Amniotic epithelial cell (primary cell): ENCODE measurements around the gene KCNH2.
"Not testable (repeated sequence)": the region's sequence is repeated elsewhere in the genome, so short reads cannot be mapped to it uniquely, and the experiment has no call there.

Experiments
- DNase-seq: peaks from one replicate; pipeline ENCODE4 v3.0.0-alpha.2; 2010; ENCODE audit warnings: low read depth

Gene KCNH2

DNA sequence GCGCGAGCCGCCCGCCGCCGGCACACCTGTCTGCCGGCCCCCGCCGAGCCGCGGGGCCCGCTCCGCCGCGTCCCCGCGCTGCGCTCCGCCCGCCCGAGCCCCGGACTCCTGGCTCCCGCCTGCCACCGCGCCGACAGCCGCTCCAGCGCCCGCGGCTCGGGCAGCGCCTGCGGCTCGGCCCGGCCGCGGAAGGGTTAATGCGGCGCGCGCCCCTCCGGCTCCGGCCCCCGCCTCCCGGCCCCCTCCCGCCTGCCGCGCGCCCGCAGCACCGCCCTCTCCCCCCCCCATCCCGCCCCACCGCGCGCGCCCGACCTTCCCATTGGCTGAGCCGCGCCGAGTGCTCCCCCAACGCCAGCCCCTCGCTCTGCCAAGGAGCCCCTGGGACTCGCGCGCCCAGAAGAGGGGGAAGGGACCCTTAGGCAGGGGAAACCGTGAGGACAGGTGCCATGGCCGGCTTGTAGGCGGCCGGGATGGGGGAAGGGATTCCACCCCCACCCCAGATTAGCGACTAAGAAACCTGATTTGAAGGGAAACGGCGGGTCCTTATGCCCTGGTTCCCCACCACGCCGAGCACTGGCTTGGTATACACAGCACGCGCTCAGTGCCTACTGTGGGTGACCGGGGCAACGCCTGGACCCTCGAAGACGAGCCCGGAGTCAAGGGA is at the start of gene KCNH2:
Gene KCNH2, minus strand, starts transcription at position 196 of the 664 bp plus-strand sequence. CDS start 408 bp downstream, outside the sequence.
- no peak for DNase-seq

- DNase-seq: not testable (repeated sequence)
Observed at GRCh38 chr7:151027728-151028130, 49.6 kb upstream of the KCNH2 start.

GRCh38 chr7:151026771-151027727 is 48.9 kb upstream of the KCNH2 start:
- peak; percentile 58 for DNase-seq

GRCh38 chr7:151025924-151026671 is 48.0 kb upstream of the KCNH2 start:
- DNase-seq: peak; percentile 43

- no peak for DNase-seq
Observed at GRCh38 chr7:151024435-151025056, 46.4 kb upstream of the KCNH2 start, which contains the start of gene ATG9B. Gene ATG9B (minus strand): TSS chr7:151024494. CDS start chr7:151024423, 71 bp downstream.

GRCh38 chr7:151023232-151023631 is 45.1 kb upstream of the KCNH2 start:
- DNase-seq: no peak

GRCh38 chr7:151020231-151020630 is 42.1 kb upstream of the KCNH2 start:
- no peak for DNase-seq

DNA sequence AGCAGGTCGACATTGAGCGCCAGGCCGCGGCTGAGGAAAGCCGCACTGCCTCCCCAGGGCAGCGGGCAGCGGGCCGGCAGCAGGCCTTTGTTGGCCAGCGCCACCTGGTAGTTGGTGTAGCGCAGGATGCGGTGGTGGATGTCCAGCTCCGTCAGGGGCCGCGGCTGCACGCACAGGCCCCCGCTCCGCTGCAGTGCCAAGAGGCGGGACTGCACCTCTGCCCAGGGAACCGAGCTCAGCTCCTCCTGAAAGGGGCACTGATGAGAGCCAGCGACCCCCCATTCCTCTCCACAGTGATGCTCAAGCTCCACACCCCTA is 41.0 kb upstream of the KCNH2 start:
- DNase-seq: no peak

DNA sequence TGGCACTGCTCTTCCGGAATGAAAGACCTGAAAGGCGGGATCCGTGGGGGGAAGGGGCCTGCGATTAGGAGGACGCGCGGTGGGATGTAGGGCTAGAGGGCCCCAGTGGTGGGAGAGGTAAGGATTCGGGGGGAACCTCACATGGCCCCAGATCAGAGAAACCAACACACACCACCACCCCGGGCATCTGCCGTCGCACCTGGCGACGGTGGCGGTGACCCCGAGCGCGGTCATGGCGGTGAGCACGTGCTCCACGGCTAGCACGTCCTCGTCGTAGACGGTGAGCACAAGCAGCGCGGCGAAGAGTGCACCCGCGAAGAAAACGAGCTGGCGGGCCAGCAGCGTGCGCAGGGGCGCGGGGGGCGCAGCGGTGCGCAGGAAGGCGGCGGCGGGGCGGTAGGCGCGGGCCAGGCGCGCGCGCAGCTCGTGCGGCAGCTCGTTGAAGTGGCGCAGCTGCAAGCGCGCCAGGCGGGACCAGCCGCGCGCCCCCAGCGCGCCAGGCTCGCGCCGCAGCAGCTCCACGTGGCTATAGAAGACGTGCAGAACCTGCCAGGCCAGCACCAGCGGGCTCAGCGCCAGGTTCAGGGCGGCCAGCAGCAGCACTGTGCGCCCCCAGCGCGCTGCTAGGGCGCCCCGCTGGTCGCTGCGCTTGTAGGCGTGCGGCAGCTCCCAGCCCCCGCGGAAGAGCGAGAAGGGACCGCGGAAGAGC is 40.5 kb upstream of the KCNH2 start:
- no peak for DNase-seq

GRCh38 chr7:151017953-151018420 is 39.9 kb upstream of the KCNH2 start:
- DNase-seq: peak; percentile 20

DNA sequence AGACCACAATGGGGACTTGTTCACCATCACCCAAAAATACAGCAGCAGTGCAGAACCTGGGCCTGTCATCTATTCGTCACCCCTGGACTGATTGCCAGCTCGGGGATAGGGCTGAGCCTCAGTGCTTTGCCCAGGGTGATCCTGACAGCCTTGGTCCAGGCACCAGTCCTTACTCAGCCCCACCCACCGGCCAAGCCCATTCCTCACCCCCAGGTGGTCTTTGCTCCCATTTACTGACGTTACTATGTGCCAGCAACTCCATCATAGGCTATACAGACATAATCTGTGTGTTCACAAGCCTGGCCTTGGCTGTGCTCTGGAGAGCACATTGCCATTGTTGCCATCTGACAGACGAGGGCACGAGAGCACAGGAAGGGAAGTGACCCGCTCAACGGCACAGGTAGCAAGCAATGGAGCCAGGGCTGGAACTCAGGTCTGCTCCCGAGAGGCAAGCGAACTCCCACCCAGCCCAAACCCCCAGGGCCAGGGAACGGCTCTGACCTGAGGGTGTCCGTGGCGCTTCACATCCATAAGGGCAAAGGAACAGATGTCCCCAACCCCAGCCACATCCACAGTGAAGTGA is 39.3 kb upstream of the KCNH2 start:
- DNase-seq: no peak

DNA sequence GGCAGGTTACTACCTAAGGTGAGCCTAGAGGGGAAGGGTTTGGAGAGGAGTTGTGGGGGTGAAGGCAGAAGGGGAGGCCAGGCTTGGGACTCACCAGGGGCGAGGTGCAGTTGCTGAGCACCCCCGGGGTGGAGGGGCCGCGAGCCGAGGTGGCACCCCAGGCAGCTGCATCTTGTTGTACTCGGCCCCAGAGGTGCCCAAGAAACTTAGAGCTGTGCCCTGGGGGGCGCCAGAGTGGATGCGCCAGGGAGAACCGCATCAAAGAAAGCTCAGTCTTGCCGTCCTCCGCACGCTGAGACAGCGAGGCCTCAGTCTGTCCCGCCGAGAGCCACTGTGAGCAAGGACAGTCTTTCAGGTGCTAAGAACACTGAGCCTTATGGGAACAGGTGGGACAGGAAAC is 38.8 kb upstream of the KCNH2 start:
- DNase-seq: no peak

DNA sequence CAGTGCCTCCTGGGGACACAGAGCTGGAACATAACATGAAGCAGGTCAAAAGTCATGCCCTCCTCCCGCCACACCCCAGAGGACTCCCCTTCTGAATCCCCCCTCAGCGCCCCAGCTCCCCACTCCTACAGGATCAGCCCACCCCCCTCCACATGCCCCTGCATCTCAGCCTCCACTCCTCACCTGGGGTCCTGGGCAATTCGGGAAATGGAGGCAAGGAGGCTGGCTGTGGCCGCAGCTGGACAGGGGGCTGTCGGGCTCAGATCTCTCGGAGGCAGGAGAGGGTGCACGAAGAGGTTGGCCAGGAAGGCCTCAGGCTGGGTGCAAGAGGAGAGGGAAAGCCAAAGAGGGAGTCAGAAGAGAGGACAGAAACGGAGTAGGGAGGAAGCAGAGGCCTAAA is 38.4 kb upstream of the KCNH2 start:
- DNase-seq: no peak

GRCh38 chr7:151015967-151016366 is 37.8 kb upstream of the KCNH2 start:
- no peak for DNase-seq

GRCh38 chr7:151014950-151015349 is 36.8 kb upstream of the KCNH2 start:
- DNase-seq: no peak

GRCh38 chr7:151013733-151014497 is 35.8 kb upstream of the KCNH2 start:
- DNase-seq: no peak

GRCh38 chr7:151013356-151013732 is 35.2 kb upstream of the KCNH2 start:
- no peak for DNase-seq

- DNase-seq: no peak
Observed at GRCh38 chr7:151012911-151013347, 34.8 kb upstream of the KCNH2 start.

DNA sequence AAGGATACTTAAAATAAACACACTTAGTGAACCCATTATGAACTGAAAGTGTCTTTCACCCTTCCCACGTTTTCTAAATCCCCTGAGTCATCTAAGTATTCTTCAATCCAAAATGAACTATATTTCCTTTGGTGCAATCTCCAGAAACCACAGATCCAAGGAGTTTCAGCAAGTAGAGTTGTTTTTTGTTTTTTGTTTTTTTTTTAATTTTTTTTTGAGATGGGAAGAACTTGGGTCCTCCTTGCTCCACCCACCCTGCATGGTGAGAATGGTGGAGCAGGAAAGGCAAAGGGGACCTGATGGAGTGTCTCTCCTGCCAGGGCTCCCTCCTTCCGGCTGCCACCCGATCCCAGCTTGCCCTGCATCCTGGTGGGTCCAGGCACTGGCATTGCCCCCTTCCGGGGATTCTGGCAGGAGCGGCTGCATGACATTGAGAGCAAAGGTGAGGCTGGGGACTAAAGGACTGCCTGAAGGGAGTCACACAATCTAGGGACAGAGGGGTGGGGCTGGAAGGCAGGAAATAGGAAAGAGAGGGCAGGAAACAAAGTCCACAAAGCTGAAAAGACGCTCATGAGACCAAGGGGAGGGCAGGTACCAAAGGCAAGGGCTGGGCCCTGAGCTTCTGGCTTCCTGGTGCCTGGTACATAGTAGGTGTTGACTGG is 34.0 kb upstream of the KCNH2 start:
- DNase-seq: peak; percentile 65

- DNase-seq: not testable (repeated sequence)
Observed at GRCh38 chr7:151011616-151012015, 33.5 kb upstream of the KCNH2 start.
